HG02588 (cell line): ENCODE measurements around the gene B3GALT4.
"Not testable (repeated sequence)": the region's sequence is repeated elsewhere in the genome, so short reads cannot be mapped to it uniquely, and the experiment has no call there.

Source experiments
- ATAC-seq: cut with Tn5 transposase; IDR thresholded peaks from one replicate; pipeline ENCODE4 v1.9.1; 2021; ENCODE audit warnings: mild to moderate bottlenecking, moderate library complexity; ENCODE audit not compliant: unreplicated experiment

The B3GALT4 gene, protein sequence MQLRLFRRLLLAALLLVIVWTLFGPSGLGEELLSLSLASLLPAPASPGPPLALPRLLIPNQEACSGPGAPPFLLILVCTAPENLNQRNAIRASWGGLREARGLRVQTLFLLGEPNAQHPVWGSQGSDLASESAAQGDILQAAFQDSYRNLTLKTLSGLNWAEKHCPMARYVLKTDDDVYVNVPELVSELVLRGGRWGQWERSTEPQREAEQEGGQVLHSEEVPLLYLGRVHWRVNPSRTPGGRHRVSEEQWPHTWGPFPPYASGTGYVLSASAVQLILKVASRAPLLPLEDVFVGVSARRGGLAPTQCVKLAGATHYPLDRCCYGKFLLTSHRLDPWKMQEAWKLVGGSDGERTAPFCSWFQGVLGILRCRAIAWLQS

GRCh38 chr6:33276864-33277662 lies at the start of gene B3GALT4:
Gene B3GALT4 (plus strand): TSS chr6:33277123. CDS start chr6:33277420, 297 bp downstream.
- ATAC-seq = peak; percentile 48

DNA sequence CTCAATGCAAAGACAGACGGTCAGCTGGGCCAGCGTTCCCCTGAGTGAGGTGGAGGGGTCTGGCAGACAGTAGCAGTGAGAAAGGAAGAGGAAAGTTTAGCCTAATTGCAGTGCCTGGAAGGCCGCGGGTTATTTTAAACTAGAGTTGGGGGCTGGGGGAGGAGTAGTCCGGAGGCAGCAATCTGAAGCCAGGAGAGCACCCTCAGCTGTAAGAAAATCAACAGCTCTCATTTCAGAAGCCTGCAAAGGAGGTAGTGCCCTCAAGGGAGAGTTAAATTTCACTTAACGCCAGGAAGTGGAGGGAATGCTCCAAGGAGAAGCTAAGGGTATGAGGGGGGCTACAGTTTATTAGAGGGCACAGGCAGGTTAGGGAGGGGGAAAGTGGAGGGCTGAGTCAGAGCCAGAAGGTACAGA lies 41.7 kb upstream of the B3GALT4 start:
- no peak for ATAC-seq

DNA sequence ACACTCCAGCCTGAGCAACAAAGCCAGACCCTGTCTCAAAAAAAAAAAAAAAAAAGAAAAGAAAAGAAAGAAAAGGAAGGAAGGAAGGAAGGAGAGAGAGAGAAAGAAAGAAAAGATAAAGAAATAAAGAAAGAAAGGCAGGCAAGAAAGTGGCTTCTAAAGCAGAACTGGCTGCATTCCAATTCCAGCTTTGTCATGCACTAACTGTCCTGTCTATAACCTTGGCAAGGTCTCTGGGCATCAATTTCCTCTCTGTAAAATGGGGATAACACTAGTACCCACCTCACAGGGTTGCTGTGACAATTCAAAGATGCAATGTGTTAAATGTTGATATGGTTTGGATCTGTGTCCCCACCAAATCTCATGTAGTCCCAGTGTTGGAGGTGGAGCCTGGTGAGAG lies 40.6 kb upstream of the B3GALT4 start:
- ATAC-seq = no peak

GRCh38 chr6:33236852-33237251 lies 40.1 kb upstream of the B3GALT4 start:
- ATAC-seq = no peak

DNA sequence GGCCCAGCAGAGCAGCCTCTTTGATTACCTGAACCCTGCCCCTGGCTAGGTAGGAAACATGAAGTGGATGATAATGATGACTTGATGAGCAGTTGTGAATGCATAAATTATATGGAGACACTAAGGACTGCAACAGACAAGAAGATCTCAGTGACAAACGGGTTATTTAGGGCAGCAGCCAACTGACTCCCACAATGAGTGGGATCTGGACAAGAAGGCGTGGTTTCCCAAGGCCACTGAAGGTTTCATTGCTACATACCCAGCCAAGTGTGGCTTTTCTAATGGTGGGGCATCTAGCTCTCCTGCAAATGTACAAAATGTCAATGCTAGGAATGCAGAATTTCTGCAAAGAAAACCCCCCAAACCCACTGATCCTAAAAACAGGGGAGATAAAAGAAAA lies 39.2 kb upstream of the B3GALT4 start:
- no peak for ATAC-seq

- no peak for ATAC-seq
Measured at GRCh38 chr6:33241968-33242367, 35.0 kb upstream of the B3GALT4 start.

GRCh38 chr6:33243476-33243875 lies 33.4 kb upstream of the B3GALT4 start:
- ATAC-seq = no peak

DNA sequence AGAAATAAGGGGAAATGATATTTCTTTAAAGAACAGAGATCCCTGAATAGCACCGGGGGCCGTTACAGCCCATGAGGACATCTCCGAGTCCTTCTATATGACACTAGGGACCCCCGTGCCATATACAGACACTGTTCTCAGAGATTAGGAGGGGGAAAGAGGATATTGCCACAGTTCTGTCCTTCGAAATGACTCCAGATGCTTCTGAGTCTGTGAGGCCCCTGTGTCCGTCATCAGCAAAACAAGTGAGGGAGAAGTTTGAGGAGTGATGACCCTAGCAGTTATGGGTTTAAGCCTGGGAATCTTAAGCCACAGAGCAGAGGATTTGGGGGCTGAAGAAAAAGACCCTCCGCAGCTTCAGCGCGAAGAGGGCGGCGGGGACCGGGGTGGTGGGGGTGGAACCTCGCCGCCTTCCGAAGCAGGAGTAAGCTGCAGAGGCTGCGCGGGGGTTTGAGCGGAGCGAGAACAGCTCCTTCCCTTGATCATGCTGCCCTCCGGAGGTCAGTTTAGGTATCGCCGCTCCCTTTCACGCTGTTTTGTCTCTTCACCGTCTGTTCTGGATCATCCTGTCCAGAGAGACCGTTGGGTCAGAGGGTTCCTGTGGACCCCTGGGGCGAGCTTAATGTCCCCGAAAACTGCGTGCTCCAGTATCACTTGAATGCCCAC lies 28.8 kb upstream of the B3GALT4 start:
- ATAC-seq = no peak

- no peak for ATAC-seq
Measured at GRCh38 chr6:33248643-33248931, 28.3 kb upstream of the B3GALT4 start.

- peak; percentile 90 for ATAC-seq
Measured at GRCh38 chr6:33248932-33249731, 27.8 kb upstream of the B3GALT4 start.

DNA sequence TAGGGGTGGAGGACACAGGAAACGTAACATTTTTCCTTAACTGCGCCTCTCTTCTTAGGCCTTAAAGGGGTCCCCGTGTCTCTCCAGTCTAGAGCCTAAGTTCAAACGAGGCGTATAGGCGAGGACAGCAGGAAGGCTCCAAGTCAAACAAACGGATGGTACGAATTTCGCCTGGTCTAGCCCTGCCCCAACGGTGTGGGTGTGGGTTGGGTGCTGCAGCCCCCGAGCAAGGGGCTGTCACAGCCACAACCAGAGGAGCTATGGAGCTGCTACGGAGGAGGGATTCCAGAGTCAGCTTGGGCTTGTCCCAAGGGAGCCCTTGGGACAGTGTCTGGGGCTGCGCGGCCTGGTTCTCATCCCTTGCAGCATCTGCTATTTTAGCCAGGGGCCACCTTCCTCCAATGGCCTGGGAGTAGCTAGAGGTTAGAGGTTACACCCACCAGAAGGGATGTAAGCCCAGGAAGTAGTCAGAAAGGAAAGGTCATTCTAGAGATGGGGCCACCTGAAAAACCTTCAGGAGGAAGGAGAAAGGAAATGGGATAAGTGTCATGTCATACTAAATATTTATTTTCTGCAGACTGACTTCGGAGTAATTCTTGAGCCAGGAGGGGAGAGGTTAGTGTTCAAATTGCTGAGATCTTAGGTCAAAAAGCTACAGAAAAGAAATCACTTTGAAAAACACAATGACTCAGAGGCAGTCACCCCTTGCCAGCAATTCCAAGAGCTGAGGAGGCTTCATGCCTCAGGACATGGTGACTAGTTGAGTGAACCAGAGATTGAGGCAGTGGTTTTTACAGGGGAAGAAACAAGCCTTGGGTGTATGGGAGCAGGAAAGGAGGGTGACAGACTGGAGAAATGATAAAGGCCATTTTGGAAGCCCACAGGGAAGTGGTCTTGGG lies 26.9 kb upstream of the B3GALT4 start:
- no peak for ATAC-seq

GRCh38 chr6:33250731-33251130 lies 26.2 kb upstream of the B3GALT4 start:
- ATAC-seq = no peak

GRCh38 chr6:33251395-33252012 lies 25.4 kb upstream of the B3GALT4 start:
- ATAC-seq = no peak

GRCh38 chr6:33252759-33253158 lies 24.2 kb upstream of the B3GALT4 start:
- no peak for ATAC-seq

- no peak for ATAC-seq
Measured at GRCh38 chr6:33254591-33254990, 22.3 kb upstream of the B3GALT4 start.

- ATAC-seq = no peak
Measured at GRCh38 chr6:33259032-33259431, 17.9 kb upstream of the B3GALT4 start.

DNA sequence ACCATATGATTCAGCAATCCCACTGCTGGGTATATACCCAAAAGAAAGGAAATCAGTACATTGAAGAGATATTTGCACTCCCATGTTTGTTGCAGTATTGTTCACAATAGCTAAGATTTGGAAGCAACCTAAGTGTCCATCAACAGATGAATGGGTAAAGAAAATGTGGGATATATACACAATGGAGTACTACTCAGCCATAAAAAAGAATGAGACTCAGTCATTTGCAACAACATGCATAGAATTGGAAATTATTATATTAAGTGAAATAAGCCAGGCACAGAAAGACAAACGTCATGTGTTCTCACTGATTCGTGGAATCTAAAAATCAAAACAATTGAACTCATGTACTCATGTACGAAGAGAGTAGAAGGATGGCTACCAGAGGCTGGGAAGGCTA lies 14.4 kb upstream of the B3GALT4 start:
- not testable (repeated sequence) for ATAC-seq

- ATAC-seq = no peak
Measured at GRCh38 chr6:33264015-33264414, 12.9 kb upstream of the B3GALT4 start.

- ATAC-seq = peak; percentile 10
Measured at GRCh38 chr6:33271117-33271467, 5.8 kb upstream of the B3GALT4 start.
